COLO829 (cell line): ENCODE measurements around the gene DIS3L2.
"Not testable (repeated sequence)": the region's sequence is repeated elsewhere in the genome, so short reads cannot be mapped to it uniquely, and the experiment has no call there.

ENCODE experiments used
- DNase-seq: peaks from one replicate; pipeline ENCODE4 v3.0.0; 2012; ENCODE audit warnings: low spot score

DIS3L2 gene

DNA sequence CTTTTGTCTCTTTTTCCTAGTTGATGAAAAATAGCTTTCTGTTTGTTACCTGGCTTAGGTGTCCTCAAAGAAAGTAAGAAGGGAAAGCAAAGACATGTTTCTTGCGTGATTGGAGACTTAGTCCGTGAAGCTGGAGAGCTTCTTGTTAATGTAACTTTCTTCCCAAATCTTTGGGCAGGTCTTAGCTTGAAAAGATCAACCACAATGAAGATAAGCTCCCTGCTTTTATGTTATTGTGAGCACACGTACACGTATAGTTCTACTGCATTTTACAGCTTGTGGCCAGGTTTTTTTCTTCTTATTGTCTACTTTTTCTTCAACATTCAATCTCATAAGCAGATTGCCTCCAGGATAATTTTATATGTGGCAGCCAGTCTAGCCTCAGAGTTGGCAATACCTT lies 99.8 kb downstream of the DIS3L2 start:
- no peak for DNase-seq

- DNase-seq, result no peak
These were observed 111.5 kb downstream of the DIS3L2 start for GRCh38 chr2:232073026-232073425.

GRCh38 chr2:232073699-232074098 lies 112.2 kb downstream of the DIS3L2 start:
- no peak for DNase-seq

GRCh38 chr2:232075080-232075479 lies 113.6 kb downstream of the DIS3L2 start:
- DNase-seq, result no peak

- DNase-seq, result no peak
These were observed 114.3 kb downstream of the DIS3L2 start for GRCh38 chr2:232075859-232076258.

DNA sequence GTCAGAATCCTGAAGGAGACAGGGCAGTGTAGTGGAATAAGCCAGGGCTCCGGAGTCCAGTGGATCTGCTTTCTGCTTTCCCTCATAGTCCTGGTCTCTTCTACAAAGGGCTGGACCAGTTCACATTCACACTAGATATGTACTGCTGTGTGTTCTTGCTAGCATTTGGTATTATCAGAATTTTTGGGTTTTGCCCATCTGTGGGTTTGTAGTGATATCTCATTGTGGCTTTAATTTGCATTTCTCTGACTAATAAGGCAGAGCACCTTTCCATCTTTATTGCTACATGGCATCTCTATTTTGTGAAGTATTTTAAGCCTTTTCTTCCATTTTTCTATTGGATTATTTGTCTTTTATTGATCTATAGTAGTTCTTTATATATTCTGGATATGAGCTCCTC lies 114.8 kb downstream of the DIS3L2 start:
- DNase-seq, result no peak

- DNase-seq, result no peak
These were observed 115.2 kb downstream of the DIS3L2 start for GRCh38 chr2:232076736-232077135.

GRCh38 chr2:232085164-232085563 lies 123.7 kb downstream of the DIS3L2 start:
- DNase-seq, result no peak

DNA sequence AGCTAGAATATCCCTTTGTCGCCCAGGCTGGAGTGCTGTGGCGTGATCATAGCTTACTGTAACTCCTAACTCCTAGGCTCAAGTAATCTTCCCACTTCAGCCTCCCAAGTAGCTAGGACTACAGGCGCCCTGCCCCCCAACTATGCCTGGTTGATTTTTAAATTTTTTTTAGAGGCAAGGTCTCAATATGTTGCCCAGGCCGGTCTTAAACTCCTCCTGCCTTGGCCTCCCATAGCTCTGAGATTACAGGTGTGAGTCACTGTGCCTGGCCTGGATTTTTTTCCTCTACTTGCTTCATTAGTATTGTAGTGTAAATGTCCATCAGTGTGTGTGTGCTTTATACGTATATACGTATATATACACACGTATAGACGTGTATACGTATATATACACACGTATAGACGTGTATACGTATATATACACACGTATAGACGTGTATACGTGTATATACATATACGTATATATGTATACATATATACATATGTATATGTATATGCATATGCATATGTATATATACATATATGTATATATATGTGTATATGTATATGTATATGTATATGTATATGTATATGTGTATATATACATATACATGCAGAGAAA lies 124.4 kb downstream of the DIS3L2 start:
- DNase-seq, result no peak

- no peak for DNase-seq
These were observed 127.3 kb downstream of the DIS3L2 start for GRCh38 chr2:232088771-232089170.

DNA sequence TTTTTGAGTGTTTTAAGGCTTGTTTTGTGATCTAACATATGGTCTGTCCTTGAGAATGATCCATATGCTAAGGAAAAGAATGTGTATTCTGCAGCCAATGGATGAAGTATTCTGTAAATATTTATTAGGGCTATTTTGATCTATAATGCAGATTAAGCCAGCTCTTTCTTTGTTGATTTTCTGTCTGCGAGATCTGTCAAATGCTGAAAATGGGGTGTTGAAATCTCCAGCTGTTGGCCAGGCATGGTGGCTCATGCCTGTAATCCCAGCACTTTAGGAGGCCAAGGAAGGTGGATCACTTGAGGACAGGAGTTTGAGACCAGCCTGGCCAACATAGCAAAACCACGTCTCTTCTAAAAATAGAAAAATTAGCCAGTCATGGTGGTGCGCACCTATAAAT lies 132.7 kb downstream of the DIS3L2 start:
- DNase-seq, result no peak

- DNase-seq, result no peak
These were observed 133.4 kb downstream of the DIS3L2 start for GRCh38 chr2:232094883-232095282.

DNA sequence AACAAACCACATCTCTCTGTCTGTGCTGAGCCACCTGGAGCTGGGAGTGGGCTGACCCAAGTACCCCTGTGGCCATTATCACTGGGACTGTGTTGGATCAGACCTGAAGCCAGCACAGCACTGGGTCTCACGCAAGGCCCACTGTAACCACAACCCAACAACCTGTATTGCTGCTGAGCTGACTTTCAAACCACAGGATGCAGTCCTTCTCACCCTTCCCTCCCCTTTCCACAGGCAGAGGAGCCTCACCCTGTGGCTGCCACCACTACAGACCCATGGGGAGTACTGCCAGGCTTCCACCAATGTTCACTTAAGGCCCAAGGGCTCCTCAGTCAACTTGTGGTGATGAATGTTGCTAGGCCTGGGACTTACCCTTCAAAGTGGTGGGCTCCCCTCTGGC lies 135.7 kb downstream of the DIS3L2 start:
- DNase-seq, result no peak

GRCh38 chr2:232097758-232098157 lies 136.2 kb downstream of the DIS3L2 start:
- no peak for DNase-seq

- no peak for DNase-seq
These were observed 140.9 kb downstream of the DIS3L2 start for GRCh38 chr2:232102380-232102779.

- DNase-seq, result no peak
These were observed 141.7 kb downstream of the DIS3L2 start for GRCh38 chr2:232103140-232103737.

DNA sequence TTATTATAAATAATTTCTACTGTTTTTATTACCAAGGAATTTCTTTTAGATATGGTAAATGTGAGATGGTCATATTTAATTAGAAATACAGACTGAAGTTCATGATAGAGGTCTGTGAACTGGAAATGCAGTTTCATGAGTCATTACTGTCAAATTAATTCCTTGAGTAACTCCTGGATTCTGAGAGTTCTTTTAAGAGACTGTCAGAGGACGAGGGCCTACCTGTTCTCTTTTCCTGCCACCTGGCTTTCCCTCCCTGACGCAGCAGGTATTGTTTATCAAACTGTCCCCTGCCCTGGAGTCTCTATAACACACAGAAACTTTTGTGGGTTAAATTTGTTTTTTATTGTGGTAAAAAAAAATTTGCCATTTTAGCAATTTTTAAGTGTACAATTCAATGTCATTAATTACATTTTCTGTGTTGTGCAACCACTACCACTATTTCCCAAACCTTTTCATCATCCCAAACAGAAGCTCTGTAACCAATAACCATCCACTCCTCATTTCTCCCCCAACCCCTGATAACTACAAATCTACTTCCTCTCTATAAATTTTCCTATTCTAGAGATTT lies 142.6 kb downstream of the DIS3L2 start:
- no peak for DNase-seq

GRCh38 chr2:232111551-232111950 lies 150.0 kb downstream of the DIS3L2 start:
- no peak for DNase-seq

GRCh38 chr2:232113821-232114220 lies 152.3 kb downstream of the DIS3L2 start:
- DNase-seq, result no peak

DNA sequence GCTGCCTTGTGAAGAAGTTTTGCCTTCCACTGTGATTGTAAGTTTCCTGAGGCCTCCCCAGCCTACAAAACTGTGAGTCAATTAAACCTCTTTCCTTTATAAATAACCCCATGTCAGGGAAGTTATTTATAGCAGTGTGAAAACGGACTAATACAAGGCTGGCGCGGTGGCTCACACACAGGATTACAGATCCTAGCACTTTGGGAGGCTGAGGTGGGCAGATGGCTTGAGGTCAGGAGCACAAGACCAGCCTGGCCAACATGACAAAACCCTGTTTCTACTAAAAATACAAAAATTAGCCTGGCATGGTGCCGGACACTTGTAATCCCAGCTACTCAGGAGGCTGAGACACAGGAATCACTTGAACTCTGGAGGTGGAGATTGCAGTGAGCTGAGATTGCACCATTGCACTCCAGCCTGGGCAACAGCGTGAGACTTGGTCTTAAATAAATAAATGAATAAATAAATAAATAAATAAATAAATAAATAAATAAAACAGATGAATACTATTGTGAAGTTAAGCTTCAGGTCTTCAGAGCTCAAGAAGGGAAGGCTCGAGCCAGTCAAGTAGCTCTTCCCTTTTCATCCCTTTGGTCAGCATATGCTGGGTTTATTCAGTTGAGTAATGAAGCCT lies 154.3 kb downstream of the DIS3L2 start:
- DNase-seq, result not testable (repeated sequence)

GRCh38 chr2:232116852-232117251 lies 155.3 kb downstream of the DIS3L2 start:
- DNase-seq, result no peak

- DNase-seq, result no peak
These were observed 155.9 kb downstream of the DIS3L2 start for GRCh38 chr2:232117413-232117812.

- DNase-seq, result no peak
These were observed 159.4 kb downstream of the DIS3L2 start for GRCh38 chr2:232120911-232121310.
